K562 (cell line): ENCODE measurements around the gene PRDM15. TPM values are rescaled to one million over a fixed set of nuclear protein-coding genes. Genes with fewer than 3 reads are reported as not detected.

Experiments used
- DDX20 ChIP-seq: fragments of 450-650 bp; IDR thresholded peaks from 2 replicates; pipeline ENCODE4 v1.6.1; 2016; ENCODE audit warnings: missing genetic modification characterization, low read depth, mild to moderate bottlenecking, missing compliant biosample characterization, moderate library complexity
- ESRRA ChIP-seq: fragments of 450-650 bp; IDR thresholded peaks from 2 replicates; pipeline ENCODE4 v1.6.1; 2014; ENCODE audit warnings: low read depth, mild to moderate bottlenecking, moderate library complexity, borderline replicate concordance
- FUS ChIP-seq: fragments of 200-400 bp; formaldehyde crosslinking; optimal IDR thresholded peaks from 2 replicates; pipeline ENCODE3; 2017; ENCODE audit warnings: low read depth, low read length
- HCFC1 ChIP-seq: IDR thresholded peaks from 2 replicates; pipeline ENCODE4 v1.6.1; 2012; ENCODE audit warnings: low read depth, low read length, improper control_type of control experiment
- KDM2B ChIP-seq: fragments of 250-450 bp; sonication (Bioruptor Pico); IDR thresholded peaks from 2 replicates; pipeline ENCODE4 v1.8.0; 2021; ENCODE audit warnings: mild to moderate bottlenecking, moderate library complexity
- LARP7 ChIP-seq: fragments of 450-650 bp; IDR thresholded peaks from 2 replicates; pipeline ENCODE4 v1.6.1; 2016
- MCM7 ChIP-seq, 2 experiments: fragments of 450-650 bp; IDR thresholded peaks; 2 replicates each; pipeline ENCODE4 v1.6.1; 2016 to 2018
- MYBL2 ChIP-seq, 2 experiments: fragments of 450-650 bp in 1 of 2; sonication (generic) in 1 of 2; formaldehyde crosslinking in 1 of 2; IDR thresholded peaks; 2 replicates each; pipeline versions ENCODE4 v1.6.1 to v1.8.1; 2017 to 2022; ENCODE audit warnings: borderline replicate concordance in 1 of 2, inconsistent platforms in 1 of 2, low read depth in 1 of 2, mild to moderate bottlenecking in 1 of 2, missing genetic modification reagents in 1 of 2, moderate library complexity in 1 of 2
- NCOA2 ChIP-seq, 2 experiments: fragments of 450-650 bp; IDR thresholded peaks; 2 replicates each; pipeline ENCODE4 v1.6.1; 2018; ENCODE audit warnings: mild to moderate bottlenecking in 2 of 2, moderate library complexity in 1 of 2; ENCODE audit not compliant: partially characterized antibody in 2 of 2
- PBX2 ChIP-seq, 2 experiments: IDR thresholded peaks in 1 of 2; conservative IDR thresholded peaks in 1 of 2; 2 replicates each; pipeline ENCODE4 v1.6.1; 2016; ENCODE audit warnings: low read depth in 2 of 2, mild to moderate bottlenecking in 1 of 2, missing compliant biosample characterization in 1 of 2, missing genetic modification characterization in 1 of 2, moderate library complexity in 1 of 2
- PHF20 ChIP-seq: fragments of 450-650 bp; IDR thresholded peaks from 2 replicates; pipeline ENCODE4 v1.6.1; 2018; ENCODE audit not compliant: partially characterized antibody
- POLR2B ChIP-seq: fragments of 450-650 bp; IDR thresholded peaks from 2 replicates; pipeline ENCODE4 v1.6.1; 2018; ENCODE audit warnings: low read depth; ENCODE audit not compliant: partially characterized antibody
- RAD51 ChIP-seq: fragments of 450-650 bp; IDR thresholded peaks from 2 replicates; pipeline ENCODE4 v1.7.1; 2016; ENCODE audit warnings: low read depth, mild to moderate bottlenecking, borderline replicate concordance
- SMAD2 ChIP-seq: fragments of 150-350 bp; IDR thresholded peaks from 2 replicates; pipeline ENCODE4 v1.6.1; 2014; ENCODE audit warnings: low read depth, mild to moderate bottlenecking, low read length
- TAF7 ChIP-seq: fragments of 450-650 bp; IDR thresholded peaks from 2 replicates; pipeline ENCODE4 v1.6.1; 2016; ENCODE audit warnings: missing genetic modification characterization, missing compliant biosample characterization
- TBP ChIP-seq: optimal IDR thresholded peaks from 2 replicates; pipeline ENCODE3; 2011; ENCODE audit warnings: low read depth, low read length, improper control_type of control experiment
- YY1 ChIP-seq, 3 experiments: IDR thresholded peaks; 2 replicates each; pipeline ENCODE4 v1.6.1; 2011; ENCODE audit warnings: low read length in 2 of 3, mild to moderate bottlenecking in 2 of 3, moderate library complexity in 2 of 3, borderline replicate concordance in 1 of 3, control low read depth in 1 of 3, low read depth in 1 of 3; ENCODE audit not compliant: insufficient read depth in 3 of 3, insufficient replicate concordance in 2 of 3, control insufficient read depth in 1 of 3, insufficient read length in 1 of 3; ENCODE audit errors: extremely low read depth in 1 of 3
- ZNF12 ChIP-seq: sonication (generic); formaldehyde crosslinking; IDR thresholded peaks from 2 replicates; pipeline ENCODE4 v1.4.0; 2020; ENCODE audit warnings: mild to moderate bottlenecking, missing genetic modification reagents
- polyA plus RNA-seq, 8 experiments: library from polyadenylated mRNA; depleted of rRNA in 4 of 8; stranded (reverse) in 5 of 8; unstranded in 3 of 8; fragments of >200 nt; fragmentation: Nextera tagmentation in 2 of 8; fragmentation: Illumina TruSeq in 1 of 8; extraction: Ambion mirVana in 2 of 8; extraction: Trizol in 1 of 8; gene quantifications; 2 replicates each; pipeline versions ENCODE4 v1.2.1 to v1.2.3, GENCODE V29; 2011 to 2014; ENCODE audit warnings: inconsistent platforms in 1 of 8, missing spikeins in 1 of 8
- total RNA-seq, 7 experiments: library from RNA; depleted of rRNA in 6 of 7; stranded (reverse); fragments of >200 nt in 6 of 7; fragmentation: Illumina TruSeq in 2 of 7; extraction: Trizol in 2 of 7; gene quantifications; 2 replicates each; pipeline versions ENCODE4 v1.2.1 to v1.2.3, GENCODE V29; 2011 to 2021; ENCODE audit warnings: low replicate concordance in 1 of 7
- TF ChIP-seq, protein P1 (sequence below): sonication (generic); formaldehyde crosslinking; IDR thresholded peaks from 2 replicates; pipeline ENCODE4 v1.8.0; 2022; ENCODE audit warnings: mild to moderate bottlenecking, missing genetic modification reagents
- TF ChIP-seq, protein P2 (sequence below): fragments of 250-450 bp; sonication (Bioruptor Pico); IDR thresholded peaks from 2 replicates; pipeline ENCODE4 v1.4.0; 2020; ENCODE audit warnings: mild to moderate bottlenecking, moderate library complexity

PRDM15 gene
- total and polyA plus RNA-seq, 9 of the 15 experiments (the other 6 are each of a cell fraction or from before 2014, with no cell fraction given) = 0.93 to 9.2 (median 6.2) TPM

- TF ChIP-seq, protein P1, sequence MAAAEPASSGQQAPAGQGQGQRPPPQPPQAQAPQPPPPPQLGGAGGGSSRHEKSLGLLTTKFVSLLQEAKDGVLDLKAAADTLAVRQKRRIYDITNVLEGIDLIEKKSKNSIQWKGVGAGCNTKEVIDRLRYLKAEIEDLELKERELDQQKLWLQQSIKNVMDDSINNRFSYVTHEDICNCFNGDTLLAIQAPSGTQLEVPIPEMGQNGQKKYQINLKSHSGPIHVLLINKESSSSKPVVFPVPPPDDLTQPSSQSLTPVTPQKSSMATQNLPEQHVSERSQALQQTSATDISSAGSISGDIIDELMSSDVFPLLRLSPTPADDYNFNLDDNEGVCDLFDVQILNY (CRISPR knock-in tag) = no peak
- TF ChIP-seq FUS (no peak), ZNF12 (CRISPR knock-in tag) (no peak), ESRRA (0 out of 2 replicates have a peak, but pooled peaks have one; percentile 18), YY1 (IDR thresholded peaks at IDR 0.05; ENCODE audit: borderline replicate concordance in 1 of 3, control insufficient read depth in 1 of 3, extremely low read depth in 1 of 3, insufficient read depth in 3 of 3, insufficient read length in 1 of 3, insufficient replicate concordance in 2 of 3, low read depth in 1 of 3, low read length in 2 of 3) (no peak), KDM2B (no peak), LARP7 (0 out of 2 replicates have a peak, but pooled peaks have one; percentile 40), MYBL2 (IDR thresholded peaks at IDR 0.05; ENCODE audit: low read depth) (no peak), MYBL2 (CRISPR knock-in tag; IDR thresholded peaks at IDR 0.05; ENCODE audit: borderline replicate concordance) (no peak), TBP (no peak), PHF20 (no peak), MCM7 (IDR thresholded peaks at IDR 0.05) (no peak), POLR2B (no peak), NCOA2 (IDR thresholded peaks at IDR 0.05; ENCODE audit: partially characterized antibody in 2 of 2) (no peak), PBX2 (CRISPR knock-in tag; IDR thresholded peaks at IDR 0.05; ENCODE audit: low read depth) (no peak), PBX2 (tag; conservative IDR thresholded peaks at IDR 0.05; ENCODE audit: low read depth) (no peak), TAF7 (tag) (no peak), RAD51 (no peak), DDX20 (tag) (no peak), SMAD2 (no peak), HCFC1 (no peak)
- TF ChIP-seq, protein P2, sequence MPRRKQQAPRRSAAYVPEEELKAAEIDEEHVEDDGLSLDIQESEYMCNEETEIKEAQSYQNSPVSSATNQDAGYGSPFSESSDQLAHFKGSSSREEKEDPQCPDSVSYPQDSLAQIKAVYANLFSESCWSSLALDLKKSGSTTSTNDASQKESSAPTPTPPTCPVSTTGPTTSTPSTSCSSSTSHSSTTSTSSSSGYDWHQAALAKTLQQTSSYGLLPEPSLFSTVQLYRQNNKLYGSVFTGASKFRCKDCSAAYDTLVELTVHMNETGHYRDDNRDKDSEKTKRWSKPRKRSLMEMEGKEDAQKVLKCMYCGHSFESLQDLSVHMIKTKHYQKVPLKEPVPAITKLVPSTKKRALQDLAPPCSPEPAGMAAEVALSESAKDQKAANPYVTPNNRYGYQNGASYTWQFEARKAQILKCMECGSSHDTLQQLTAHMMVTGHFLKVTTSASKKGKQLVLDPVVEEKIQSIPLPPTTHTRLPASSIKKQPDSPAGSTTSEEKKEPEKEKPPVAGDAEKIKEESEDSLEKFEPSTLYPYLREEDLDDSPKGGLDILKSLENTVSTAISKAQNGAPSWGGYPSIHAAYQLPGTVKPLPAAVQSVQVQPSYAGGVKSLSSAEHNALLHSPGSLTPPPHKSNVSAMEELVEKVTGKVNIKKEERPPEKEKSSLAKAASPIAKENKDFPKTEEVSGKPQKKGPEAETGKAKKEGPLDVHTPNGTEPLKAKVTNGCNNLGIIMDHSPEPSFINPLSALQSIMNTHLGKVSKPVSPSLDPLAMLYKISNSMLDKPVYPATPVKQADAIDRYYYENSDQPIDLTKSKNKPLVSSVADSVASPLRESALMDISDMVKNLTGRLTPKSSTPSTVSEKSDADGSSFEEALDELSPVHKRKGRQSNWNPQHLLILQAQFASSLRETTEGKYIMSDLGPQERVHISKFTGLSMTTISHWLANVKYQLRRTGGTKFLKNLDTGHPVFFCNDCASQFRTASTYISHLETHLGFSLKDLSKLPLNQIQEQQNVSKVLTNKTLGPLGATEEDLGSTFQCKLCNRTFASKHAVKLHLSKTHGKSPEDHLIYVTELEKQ = no peak
These were observed 14.0 kb downstream of the PRDM15 start (continued) for GRCh38 chr21:41865002-41865777.
